HepG2 (cell line): ENCODE measurements around the gene CSNK1D. TPM values are rescaled to one million over a fixed set of nuclear protein-coding genes. Genes with fewer than 3 reads are reported as not detected.

Source experiments
- ATAD3A ChIP-seq: sonication (generic); formaldehyde crosslinking; IDR thresholded peaks from 2 replicates; pipeline ENCODE4 v1.4.0; 2020; ENCODE audit warnings: missing genetic modification reagents
- DZIP1 ChIP-seq: sonication (generic); formaldehyde crosslinking; IDR thresholded peaks from 2 replicates; pipeline ENCODE4 v1.5.0; 2020; ENCODE audit warnings: mild to moderate bottlenecking, missing genetic modification reagents
- FOSL2 ChIP-seq: sonication (generic); formaldehyde crosslinking; IDR thresholded peaks from 2 replicates; pipeline ENCODE4 v1.4.0; 2020; ENCODE audit warnings: missing genetic modification reagents
- HOXA3 ChIP-seq: sonication (generic); formaldehyde crosslinking; IDR thresholded peaks from 2 replicates; pipeline ENCODE4 v1.5.0; 2020; ENCODE audit warnings: missing genetic modification reagents
- KAT2B ChIP-seq: fragments of 150-350 bp; IDR thresholded peaks from 2 replicates; pipeline ENCODE4 v1.6.1; 2014; ENCODE audit warnings: low read depth, low read length, borderline replicate concordance
- TAF15 ChIP-seq: fragments of 200-400 bp; formaldehyde crosslinking; IDR thresholded peaks from one replicate; pipeline ENCODE4 v1.6.1; 2018; ENCODE audit warnings: mild to moderate bottlenecking, low read depth, low read length; ENCODE audit not compliant: poor library complexity, severe bottlenecking
- ZFP90 ChIP-seq: sonication (generic); formaldehyde crosslinking; IDR thresholded peaks from 2 replicates; pipeline ENCODE4 v1.8.0; 2022; ENCODE audit warnings: missing genetic modification reagents, mild to moderate bottlenecking, inconsistent platforms, borderline replicate concordance
- ZMYM4 ChIP-seq: sonication (generic); formaldehyde crosslinking; IDR thresholded peaks from 2 replicates; pipeline ENCODE4 v1.8.1; 2023; ENCODE audit warnings: mild to moderate bottlenecking, missing genetic modification reagents
- ZNF350 ChIP-seq: sonication (generic); formaldehyde crosslinking; IDR thresholded peaks from 2 replicates; pipeline ENCODE4 v1.4.0; 2020; ENCODE audit warnings: mild to moderate bottlenecking, low read depth, missing genetic modification reagents, borderline replicate concordance
- ZNF776 ChIP-seq: sonication (generic); formaldehyde crosslinking; IDR thresholded peaks from 2 replicates; pipeline ENCODE4 v1.4.0; 2020; ENCODE audit warnings: mild to moderate bottlenecking, missing genetic modification reagents
- polyA plus RNA-seq, 8 experiments: library from polyadenylated mRNA; depleted of rRNA in 3 of 8; stranded (reverse) in 7 of 8; unstranded in 1 of 8; fragments of >200 nt; fragmentation: Illumina TruSeq in 4 of 8; extraction: Trizol in 4 of 8; gene quantifications; 2 replicates each; pipeline versions ENCODE4 v1.2.1 to v1.2.3, GENCODE V29; 2011 to 2016; ENCODE audit warnings: low read depth in 4 of 8, missing spikeins in 1 of 8, mixed read lengths in 1 of 8; ENCODE audit not compliant: insufficient read depth in 1 of 8
- total RNA-seq, 5 experiments: library from RNA; depleted of rRNA; stranded (reverse); fragments of >200 nt; fragmentation: Illumina TruSeq; extraction: Trizol; gene quantifications; 2 replicates each; pipeline ENCODE4 v1.2.3, GENCODE V29; 2016; ENCODE audit warnings: low read depth in 1 of 5
- TF ChIP-seq, protein P1 (sequence below): sonication (generic); formaldehyde crosslinking; IDR thresholded peaks from 2 replicates; pipeline ENCODE4 v1.9.0; 2022; ENCODE audit warnings: missing genetic modification reagents, mild to moderate bottlenecking, borderline replicate concordance

The CSNK1D gene
- total and polyA plus RNA-seq, 2 of the 13 experiments (the other 11 are each of a cell fraction or from before 2014, with no cell fraction given) = 31.5 to 128 TPM

GRCh38 chr17:82234211-82235055 is 39.1 kb downstream of the CSNK1D start (continued):
- TF ChIP-seq DZIP1 (0 out of 2 replicates have a peak, but pooled peaks have one; percentile 46), ATAD3A (no peak), TAF15 (peak; percentile 43), ZFP90 (CRISPR knock-in tag) (no peak), ZNF776 (CRISPR knock-in tag) (0 out of 2 replicates have a peak, but pooled peaks have one; percentile 38), FOSL2 (CRISPR knock-in tag) (no peak), HOXA3 (peak; percentile 5; the same call in 1 of the 2 replicates), KAT2B (no peak), ZMYM4 (CRISPR knock-in tag) (no peak), ZNF350 (CRISPR knock-in tag) (peak; percentile 49; the same call in 1 of the 2 replicates)
- TF ChIP-seq, protein P1, sequence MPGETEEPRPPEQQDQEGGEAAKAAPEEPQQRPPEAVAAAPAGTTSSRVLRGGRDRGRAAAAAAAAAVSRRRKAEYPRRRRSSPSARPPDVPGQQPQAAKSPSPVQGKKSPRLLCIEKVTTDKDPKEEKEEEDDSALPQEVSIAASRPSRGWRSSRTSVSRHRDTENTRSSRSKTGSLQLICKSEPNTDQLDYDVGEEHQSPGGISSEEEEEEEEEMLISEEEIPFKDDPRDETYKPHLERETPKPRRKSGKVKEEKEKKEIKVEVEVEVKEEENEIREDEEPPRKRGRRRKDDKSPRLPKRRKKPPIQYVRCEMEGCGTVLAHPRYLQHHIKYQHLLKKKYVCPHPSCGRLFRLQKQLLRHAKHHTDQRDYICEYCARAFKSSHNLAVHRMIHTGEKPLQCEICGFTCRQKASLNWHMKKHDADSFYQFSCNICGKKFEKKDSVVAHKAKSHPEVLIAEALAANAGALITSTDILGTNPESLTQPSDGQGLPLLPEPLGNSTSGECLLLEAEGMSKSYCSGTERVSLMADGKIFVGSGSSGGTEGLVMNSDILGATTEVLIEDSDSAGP = peak; percentile 63; the same call in 1 of the 2 replicates
- TF ChIP-seq, all 625 proteins: peak for 34
